Liver (tissue), 9 donors: Measurements from ENCODE around the gene LUC7L. TPM values are rescaled to one million over a fixed set of nuclear protein-coding genes. Genes with fewer than 3 reads are reported as not detected.

Experiments used
- DNase-seq: peaks from one replicate; pipeline ENCODE4 v3.0.0-alpha.2; 2017; ENCODE audit warnings: low spot score
- H3K27ac ChIP-seq, 2 donors: one replicate each; pipeline ENCODE4 v1.7.0; 2013; ENCODE audit warnings: inconsistent platforms in 2 of 2, low read length in 2 of 2, control low read depth in 1 of 2, low read depth in 1 of 2, mild to moderate bottlenecking in 1 of 2
- H3K27me3 ChIP-seq, 4 donors: one replicate each; pipeline versions ENCODE4 v1.6.1 to v1.7.0; 2013; ENCODE audit warnings: low read length in 3 of 4, inconsistent platforms in 1 of 4, mild to moderate bottlenecking in 1 of 4, moderate library complexity in 1 of 4; ENCODE audit not compliant: control insufficient read depth in 4 of 4, insufficient read depth in 4 of 4
- H3K36me3 ChIP-seq, 4 donors: one replicate each; pipeline versions ENCODE4 v1.6.1 to v1.7.0; 2013; ENCODE audit warnings: low read length in 3 of 4, mild to moderate bottlenecking in 3 of 4, low read depth in 1 of 4, moderate library complexity in 1 of 4; ENCODE audit not compliant: control insufficient read depth in 4 of 4, insufficient read depth in 3 of 4
- H3K4me1 ChIP-seq, 4 donors: one replicate each; pipeline versions ENCODE4 v1.6.1 to v1.7.0; 2013; ENCODE audit warnings: low read length in 3 of 4, mild to moderate bottlenecking in 3 of 4, moderate library complexity in 1 of 4; ENCODE audit not compliant: control insufficient read depth in 4 of 4, insufficient read depth in 4 of 4
- H3K4me3 ChIP-seq, 3 donors: one replicate each; pipeline versions ENCODE4 v1.6.1 to v1.7.0; 2013; ENCODE audit warnings: low read length in 3 of 3, control low read depth in 1 of 3, low read depth in 1 of 3, mild to moderate bottlenecking in 1 of 3
- H3K9ac ChIP-seq, 2 donors: one replicate each; pipeline ENCODE4 v1.7.0; 2013; ENCODE audit warnings: low read length in 2 of 2, mild to moderate bottlenecking in 2 of 2, moderate library complexity in 2 of 2, control low read depth in 1 of 2, low read depth in 1 of 2
- H3K9me3 ChIP-seq, 4 donors: one replicate each; pipeline versions ENCODE4 v1.6.1 to v1.7.0; 2013; ENCODE audit warnings: low read length in 3 of 4; ENCODE audit not compliant: control insufficient read depth in 4 of 4
- EGR1 ChIP-seq, 2 donors: IDR thresholded peaks; 2 replicates each; pipeline ENCODE4 v1.6.1; 2016 to 2018; ENCODE audit warnings: antibody characterized with exemption in 2 of 2, low read depth in 2 of 2
- FOXA1 ChIP-seq: IDR thresholded peaks from 2 replicates; pipeline ENCODE4 v1.6.1; 2016; ENCODE audit warnings: antibody characterized with exemption
- FOXA2 ChIP-seq: IDR thresholded peaks from 2 replicates; pipeline ENCODE4 v1.6.1; 2016; ENCODE audit warnings: antibody characterized with exemption
- GABPA ChIP-seq, 2 donors: IDR thresholded peaks in 1 of 2; conservative IDR thresholded peaks in 1 of 2; 2 replicates each; pipeline ENCODE4 v1.6.1; 2016; ENCODE audit warnings: antibody characterized with exemption in 2 of 2, mild to moderate bottlenecking in 1 of 2, moderate library complexity in 1 of 2
- HNF4A ChIP-seq, 2 donors: conservative IDR thresholded peaks; 2 replicates each; pipeline ENCODE4 v1.6.1; 2016; ENCODE audit warnings: antibody characterized with exemption in 2 of 2, mild to moderate bottlenecking in 2 of 2
- HNF4G ChIP-seq: IDR thresholded peaks from 2 replicates; pipeline ENCODE4 v1.6.1; 2016; ENCODE audit warnings: antibody characterized with exemption
- JUND ChIP-seq, 2 donors: IDR thresholded peaks; 2 replicates each; pipeline ENCODE4 v1.6.1; 2016; ENCODE audit warnings: antibody characterized with exemption in 2 of 2
- NR2F2 ChIP-seq: IDR thresholded peaks from 2 replicates; pipeline ENCODE4 v1.6.1; 2016; ENCODE audit warnings: antibody characterized with exemption
- RAD21 ChIP-seq, 2 donors: IDR thresholded peaks; 2 replicates each; pipeline ENCODE4 v1.6.1; 2016; ENCODE audit warnings: antibody characterized with exemption in 2 of 2, mild to moderate bottlenecking in 2 of 2
- RXRA ChIP-seq, 2 donors: IDR thresholded peaks; 2 replicates each; pipeline ENCODE4 v1.6.1; 2017 to 2018; ENCODE audit warnings: antibody characterized with exemption in 2 of 2, mild to moderate bottlenecking in 1 of 2
- SP1 ChIP-seq: IDR thresholded peaks from 2 replicates; pipeline ENCODE4 v1.6.1; 2018; ENCODE audit warnings: antibody characterized with exemption, mild to moderate bottlenecking
- TAF1 ChIP-seq: conservative IDR thresholded peaks from 2 replicates; pipeline ENCODE4 v1.6.1; 2016; ENCODE audit warnings: antibody characterized with exemption, mild to moderate bottlenecking
- YY1 ChIP-seq: IDR thresholded peaks from 2 replicates; pipeline ENCODE4 v1.6.1; 2016; ENCODE audit warnings: antibody characterized with exemption, mild to moderate bottlenecking
- WGBS: extraction: QIAGEN DNeasy Blood & Tissue Kit; methylation state at CpG from one replicate; pipeline ENCODE4 v1.1.7; 2013; 5-methylcytosine and 5-hydroxymethylcytosine counted together
- polyA plus RNA-seq, 2 donors: library from polyadenylated mRNA; stranded (reverse) in 1 of 2; unstranded in 1 of 2; fragments of 200-250 nt in 1 of 2; fragments of >200 nt in 1 of 2; fragmentation: Nextera tagmentation in 1 of 2; extraction: Ambion mirVana in 1 of 2; gene quantifications; one replicate each; pipeline versions ENCODE4 v1.2.1 to v1.2.3, GENCODE V29; 2013 to 2015
- total RNA-seq, 2 donors: library from RNA; depleted of rRNA; stranded (reverse); fragments of >200 nt; gene quantifications; one replicate each; pipeline ENCODE4 v1.2.3, GENCODE V29; 2014
- TF ChIP-seq, protein P1 (sequence below): fragments of 150-350 bp; IDR thresholded peaks from 2 replicates; pipeline ENCODE4 v1.5.1; 2017; ENCODE audit warnings: improper control_type of control experiment, low read depth, low read length; ENCODE audit not compliant: missing input control
- TF ChIP-seq, protein P2 (sequence below): IDR thresholded peaks from 2 replicates; pipeline ENCODE4 v1.6.1; 2016; ENCODE audit warnings: antibody characterized with exemption
- TF ChIP-seq, protein P3 (sequence below): IDR thresholded peaks from 2 replicates; pipeline ENCODE4 v1.6.1; 2016; ENCODE audit warnings: antibody characterized with exemption, mild to moderate bottlenecking
- TF ChIP-seq, protein P4 (sequence below): IDR thresholded peaks from 2 replicates; pipeline ENCODE4 v1.6.1; 2016; ENCODE audit warnings: antibody characterized with exemption
- TF ChIP-seq, protein P5 (sequence below): IDR thresholded peaks from 2 replicates; pipeline ENCODE4 v1.6.1; 2016; ENCODE audit warnings: antibody characterized with exemption
- donor health status: healthy.
- donor health status: healthy.
- donor health status: healthy.
- donor health status: healthy.
- donor health status: healthy.

LUC7L gene
- total and polyA plus RNA-seq, 4 donors: 11.5 to 34.3 (median 19.6) TPM

DNA sequence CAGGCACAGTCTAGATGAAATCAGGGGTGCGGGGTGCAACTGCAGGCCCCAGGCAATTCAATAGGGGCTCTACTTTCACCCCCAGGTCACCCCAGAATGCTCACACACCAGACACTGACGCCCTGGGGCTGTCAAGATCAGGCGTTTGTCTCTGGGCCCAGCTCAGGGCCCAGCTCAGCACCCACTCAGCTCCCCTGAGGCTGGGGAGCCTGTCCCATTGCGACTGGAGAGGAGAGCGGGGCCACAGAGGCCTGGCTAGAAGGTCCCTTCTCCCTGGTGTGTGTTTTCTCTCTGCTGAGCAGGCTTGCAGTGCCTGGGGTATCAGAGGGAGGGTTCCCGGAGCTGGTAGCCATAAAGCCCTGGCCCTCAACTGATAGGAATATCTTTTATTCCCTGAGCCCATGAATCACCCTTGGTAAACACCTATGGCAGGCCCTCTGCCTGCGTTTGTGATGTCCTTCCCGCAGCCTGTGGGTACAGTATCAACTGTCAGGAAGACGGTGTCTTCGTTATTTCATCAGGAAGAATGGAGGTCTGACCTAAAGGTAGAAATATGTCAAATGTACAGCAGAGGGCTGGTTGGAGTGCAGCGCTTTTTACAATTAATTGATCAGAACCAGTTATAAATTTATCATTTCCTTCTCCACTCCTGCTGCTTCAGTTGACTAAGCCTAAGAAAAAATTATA lies 51.1 kb downstream of the LUC7L start:
- Histone ChIP-seq H3K27ac (no peak overlapping the region), H3K4me3 (no peak overlapping the region), H3K9me3 (no peaks in the 10 kb centered on the region), H3K27me3 (peaks cover 3 to 15% (median 8%) of the 10 kb centered on the region in 4 donors), H3K9ac (no peak overlapping the region), H3K36me3 (no peaks in the 10 kb centered on the region), H3K4me1 (peaks cover 5 to 13% (median 12%) of the 10 kb centered on the region in 4 donors)
- 50% methylated on average over 11 of the region's 11 CpGs for WGBS
- peak; percentile 81 for DNase-seq
- TF ChIP-seq, protein P1, sequence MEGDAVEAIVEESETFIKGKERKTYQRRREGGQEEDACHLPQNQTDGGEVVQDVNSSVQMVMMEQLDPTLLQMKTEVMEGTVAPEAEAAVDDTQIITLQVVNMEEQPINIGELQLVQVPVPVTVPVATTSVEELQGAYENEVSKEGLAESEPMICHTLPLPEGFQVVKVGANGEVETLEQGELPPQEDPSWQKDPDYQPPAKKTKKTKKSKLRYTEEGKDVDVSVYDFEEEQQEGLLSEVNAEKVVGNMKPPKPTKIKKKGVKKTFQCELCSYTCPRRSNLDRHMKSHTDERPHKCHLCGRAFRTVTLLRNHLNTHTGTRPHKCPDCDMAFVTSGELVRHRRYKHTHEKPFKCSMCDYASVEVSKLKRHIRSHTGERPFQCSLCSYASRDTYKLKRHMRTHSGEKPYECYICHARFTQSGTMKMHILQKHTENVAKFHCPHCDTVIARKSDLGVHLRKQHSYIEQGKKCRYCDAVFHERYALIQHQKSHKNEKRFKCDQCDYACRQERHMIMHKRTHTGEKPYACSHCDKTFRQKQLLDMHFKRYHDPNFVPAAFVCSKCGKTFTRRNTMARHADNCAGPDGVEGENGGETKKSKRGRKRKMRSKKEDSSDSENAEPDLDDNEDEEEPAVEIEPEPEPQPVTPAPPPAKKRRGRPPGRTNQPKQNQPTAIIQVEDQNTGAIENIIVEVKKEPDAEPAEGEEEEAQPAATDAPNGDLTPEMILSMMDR: no peak
- TF ChIP-seq YY1 (no peak), SP1 (no peak), FOXA1 (no peak), FOXA2 (no peak), EGR1 (IDR thresholded peaks at IDR 0.05; ENCODE audit: low read depth in 2 of 2) (no peak), HNF4A (conservative IDR thresholded peaks at IDR 0.05) (no peak), GABPA (IDR thresholded peaks at IDR 0.05 in 1 of 2, conservative IDR thresholded peaks at IDR 0.05 in 1 of 2) (no peak), NR2F2 (no peak), HNF4G (no peak), TAF1 (no peak), RXRA (IDR thresholded peaks at IDR 0.05) (no peak), JUND (IDR thresholded peaks at IDR 0.05) (no peak), RAD21 (IDR thresholded peaks at IDR 0.05) (no peak)
- TF ChIP-seq, protein P2, sequence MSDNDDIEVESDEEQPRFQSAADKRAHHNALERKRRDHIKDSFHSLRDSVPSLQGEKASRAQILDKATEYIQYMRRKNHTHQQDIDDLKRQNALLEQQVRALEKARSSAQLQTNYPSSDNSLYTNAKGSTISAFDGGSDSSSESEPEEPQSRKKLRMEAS: no peak
- TF ChIP-seq, protein P3, sequence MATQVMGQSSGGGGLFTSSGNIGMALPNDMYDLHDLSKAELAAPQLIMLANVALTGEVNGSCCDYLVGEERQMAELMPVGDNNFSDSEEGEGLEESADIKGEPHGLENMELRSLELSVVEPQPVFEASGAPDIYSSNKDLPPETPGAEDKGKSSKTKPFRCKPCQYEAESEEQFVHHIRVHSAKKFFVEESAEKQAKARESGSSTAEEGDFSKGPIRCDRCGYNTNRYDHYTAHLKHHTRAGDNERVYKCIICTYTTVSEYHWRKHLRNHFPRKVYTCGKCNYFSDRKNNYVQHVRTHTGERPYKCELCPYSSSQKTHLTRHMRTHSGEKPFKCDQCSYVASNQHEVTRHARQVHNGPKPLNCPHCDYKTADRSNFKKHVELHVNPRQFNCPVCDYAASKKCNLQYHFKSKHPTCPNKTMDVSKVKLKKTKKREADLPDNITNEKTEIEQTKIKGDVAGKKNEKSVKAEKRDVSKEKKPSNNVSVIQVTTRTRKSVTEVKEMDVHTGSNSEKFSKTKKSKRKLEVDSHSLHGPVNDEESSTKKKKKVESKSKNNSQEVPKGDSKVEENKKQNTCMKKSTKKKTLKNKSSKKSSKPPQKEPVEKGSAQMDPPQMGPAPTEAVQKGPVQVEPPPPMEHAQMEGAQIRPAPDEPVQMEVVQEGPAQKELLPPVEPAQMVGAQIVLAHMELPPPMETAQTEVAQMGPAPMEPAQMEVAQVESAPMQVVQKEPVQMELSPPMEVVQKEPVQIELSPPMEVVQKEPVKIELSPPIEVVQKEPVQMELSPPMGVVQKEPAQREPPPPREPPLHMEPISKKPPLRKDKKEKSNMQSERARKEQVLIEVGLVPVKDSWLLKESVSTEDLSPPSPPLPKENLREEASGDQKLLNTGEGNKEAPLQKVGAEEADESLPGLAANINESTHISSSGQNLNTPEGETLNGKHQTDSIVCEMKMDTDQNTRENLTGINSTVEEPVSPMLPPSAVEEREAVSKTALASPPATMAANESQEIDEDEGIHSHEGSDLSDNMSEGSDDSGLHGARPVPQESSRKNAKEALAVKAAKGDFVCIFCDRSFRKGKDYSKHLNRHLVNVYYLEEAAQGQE: no peak
- TF ChIP-seq, protein P4, sequence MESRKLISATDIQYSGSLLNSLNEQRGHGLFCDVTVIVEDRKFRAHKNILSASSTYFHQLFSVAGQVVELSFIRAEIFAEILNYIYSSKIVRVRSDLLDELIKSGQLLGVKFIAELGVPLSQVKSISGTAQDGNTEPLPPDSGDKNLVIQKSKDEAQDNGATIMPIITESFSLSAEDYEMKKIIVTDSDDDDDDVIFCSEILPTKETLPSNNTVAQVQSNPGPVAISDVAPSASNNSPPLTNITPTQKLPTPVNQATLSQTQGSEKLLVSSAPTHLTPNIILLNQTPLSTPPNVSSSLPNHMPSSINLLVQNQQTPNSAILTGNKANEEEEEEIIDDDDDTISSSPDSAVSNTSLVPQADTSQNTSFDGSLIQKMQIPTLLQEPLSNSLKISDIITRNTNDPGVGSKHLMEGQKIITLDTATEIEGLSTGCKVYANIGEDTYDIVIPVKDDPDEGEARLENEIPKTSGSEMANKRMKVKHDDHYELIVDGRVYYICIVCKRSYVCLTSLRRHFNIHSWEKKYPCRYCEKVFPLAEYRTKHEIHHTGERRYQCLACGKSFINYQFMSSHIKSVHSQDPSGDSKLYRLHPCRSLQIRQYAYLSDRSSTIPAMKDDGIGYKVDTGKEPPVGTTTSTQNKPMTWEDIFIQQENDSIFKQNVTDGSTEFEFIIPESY: no peak
- TF ChIP-seq, protein P5, sequence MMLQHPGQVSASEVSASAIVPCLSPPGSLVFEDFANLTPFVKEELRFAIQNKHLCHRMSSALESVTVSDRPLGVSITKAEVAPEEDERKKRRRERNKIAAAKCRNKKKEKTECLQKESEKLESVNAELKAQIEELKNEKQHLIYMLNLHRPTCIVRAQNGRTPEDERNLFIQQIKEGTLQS: no peak
